Colonic mucosa (tissue), 4 donors: ENCODE measurements around the gene ITGB8. TPM values are rescaled to one million over a fixed set of nuclear protein-coding genes. Genes with fewer than 3 reads are reported as not detected.

ENCODE experiments used
- DNase-seq: peaks from one replicate; pipeline ENCODE4 v3.0.0-alpha.2; 2020
- H3K27ac ChIP-seq: fragments of 200-600 bp; one replicate; pipeline ENCODE4 v1.8.0; 2021
- H3K27me3 ChIP-seq: fragments of 200-600 bp; one replicate; pipeline ENCODE4 v1.8.0; 2021
- H3K36me3 ChIP-seq: fragments of 200-600 bp; one replicate; pipeline ENCODE4 v1.8.0; 2021
- H3K4me1 ChIP-seq: fragments of 200-600 bp; one replicate; pipeline ENCODE4 v1.8.0; 2021; ENCODE audit warnings: mild to moderate bottlenecking
- H3K4me3 ChIP-seq: fragments of 200-600 bp; one replicate; pipeline ENCODE4 v1.8.0; 2021
- H3K9ac ChIP-seq, 2 donors: one replicate each; pipeline ENCODE4 v1.7.0; 2013; ENCODE audit warnings: control low read depth in 2 of 2, low read depth in 2 of 2, low read length in 2 of 2
- H3K9me3 ChIP-seq: fragments of 200-600 bp; one replicate; pipeline ENCODE4 v1.8.0; 2021
- CTCF ChIP-seq: fragments of 200-600 bp; IDR thresholded peaks from one replicate; pipeline ENCODE4 v1.8.0; 2022; ENCODE audit warnings: antibody characterized with exemption, mild to moderate bottlenecking
- intact Hi-C: fragments of 100-400 bp; cut with DNase I; formaldehyde crosslinking; loops from one replicate; pipeline ENCODE4 v1.14.1; 2022
- total RNA-seq, 2 donors: library from RNA; stranded (reverse); fragmentation: NEBNext Ultra II Directional in 1 of 2; extraction: Animal tissue kit (Norgen Biotek cat#: 25700) in 1 of 2; gene quantifications; one replicate each; pipeline ENCODE4 v1.2.1, GENCODE V29; 2021
- donor health status: healthy.
- donor health status: DM: no; HTN: no; CAD: no.
- donor health status: DM: no; HTN: no; CAD: no.

The ITGB8 gene
- total RNA-seq, 2 donors from 2014 or later: 7.3 to 8.1 TPM

GRCh38 chr7:20449176-20449575, 118.5 kb downstream of the ITGB8 start:
- intact Hi-C loops: no loop called here
- Histone ChIP-seq H3K36me3 (no peaks in the 10 kb centered on the region), H3K4me3 (no peak overlapping the region), H3K4me1 (no peaks in the 10 kb centered on the region), H3K9me3 (no peaks in the 10 kb centered on the region), H3K9ac (no peak overlapping the region), H3K27me3 (no peaks in the 10 kb centered on the region), H3K27ac (no peak overlapping the region)
- DNase-seq: no peak
- TF ChIP-seq CTCF: no peak

DNA sequence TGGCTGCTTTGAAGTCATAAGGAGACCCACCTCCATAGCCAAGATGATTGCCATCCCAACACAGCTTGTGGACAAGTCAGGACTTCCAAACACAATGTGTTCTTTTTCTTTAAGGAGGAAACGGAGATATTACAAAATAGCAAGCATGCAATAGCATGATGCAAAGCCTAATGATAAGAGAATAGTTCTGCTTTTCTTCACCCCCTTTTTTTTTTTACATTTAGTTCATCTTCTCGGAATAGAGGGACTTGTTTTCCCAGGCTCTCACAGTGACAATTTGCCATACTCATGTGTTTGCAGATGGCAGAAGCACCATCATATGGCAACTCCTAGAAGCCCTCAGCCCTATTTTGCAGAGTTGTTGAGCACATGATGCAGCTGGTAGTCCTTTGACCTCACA, 119.8 kb downstream of the ITGB8 start:
- no peak overlapping the region for H3K4me3 ChIP-seq
- no peak overlapping the region for H3K9ac ChIP-seq
- intact Hi-C loops: no loop called here
- H3K36me3 ChIP-seq: no peaks in the 10 kb centered on the region
- no peaks in the 10 kb centered on the region for H3K27me3 ChIP-seq
- DNase-seq: no peak
- H3K4me1 ChIP-seq: no peaks in the 10 kb centered on the region
- TF ChIP-seq CTCF: no peak
- H3K27ac ChIP-seq: no peak overlapping the region
- no peaks in the 10 kb centered on the region for H3K9me3 ChIP-seq

- Histone ChIP-seq H3K27me3 (no peaks in the 10 kb centered on the region), H3K9me3 (no peaks in the 10 kb centered on the region), H3K4me1 (no peaks in the 10 kb centered on the region), H3K9ac (no peak overlapping the region), H3K27ac (no peak overlapping the region), H3K4me3 (no peak overlapping the region), H3K36me3 (no peaks in the 10 kb centered on the region)
- TF ChIP-seq CTCF: no peak
- intact Hi-C loops: no loop called here
- no peak for DNase-seq
Observed at GRCh38 chr7:20454202-20454601, 123.5 kb downstream of the ITGB8 start.

DNA sequence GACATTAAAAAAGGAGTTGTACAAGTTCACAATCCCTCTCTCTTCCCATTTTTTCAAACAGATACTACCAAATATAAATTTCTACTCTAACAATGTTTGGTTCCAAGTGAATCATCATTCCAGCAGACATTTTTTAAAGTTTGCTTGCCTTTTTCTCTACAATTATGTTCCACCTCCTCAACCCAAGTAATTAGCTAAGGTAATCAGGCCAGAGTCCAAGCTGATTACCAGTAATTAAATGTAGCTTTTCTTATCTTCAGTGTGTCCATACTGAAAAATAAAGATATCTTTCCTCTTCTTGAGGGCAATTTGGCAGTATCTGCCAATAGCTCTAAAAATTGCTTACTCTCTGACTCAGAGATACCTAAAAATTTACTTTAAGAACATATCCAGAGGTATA, 126.0 kb downstream of the ITGB8 start:
- Histone ChIP-seq H3K27me3 (no peaks in the 10 kb centered on the region), H3K4me3 (no peak overlapping the region), H3K4me1 (no peaks in the 10 kb centered on the region), H3K9ac (no peak overlapping the region), H3K36me3 (no peaks in the 10 kb centered on the region), H3K9me3 (no peaks in the 10 kb centered on the region), H3K27ac (no peak overlapping the region)
- intact Hi-C loops: no loop called here
- no peak for TF ChIP-seq CTCF
- no peak for DNase-seq

DNA sequence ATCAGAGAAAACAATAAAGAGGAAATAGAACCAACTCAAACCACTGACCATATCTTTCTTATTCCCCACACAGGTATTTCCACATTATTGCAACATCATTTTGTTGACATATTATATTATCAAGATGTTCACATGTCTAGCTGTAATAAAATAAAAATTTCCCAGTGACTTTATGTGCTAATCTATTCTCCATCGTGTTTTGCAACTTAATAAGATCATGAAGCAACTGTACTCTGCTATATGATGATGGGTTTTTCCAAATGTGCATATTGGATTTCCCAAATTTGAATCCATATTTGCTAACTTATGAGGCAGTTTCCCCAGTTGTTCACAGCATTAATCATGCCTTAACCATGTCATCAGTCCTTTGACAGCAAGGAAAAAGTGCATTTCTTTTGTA, 127.8 kb downstream of the ITGB8 start:
- Histone ChIP-seq H3K36me3 (no peaks in the 10 kb centered on the region), H3K27ac (no peak overlapping the region), H3K4me3 (no peak overlapping the region), H3K27me3 (no peaks in the 10 kb centered on the region), H3K9me3 (no peaks in the 10 kb centered on the region), H3K4me1 (no peaks in the 10 kb centered on the region), H3K9ac (no peak overlapping the region)
- DNase-seq: no peak
- intact Hi-C loops: no loop called here
- no peak for TF ChIP-seq CTCF

DNA sequence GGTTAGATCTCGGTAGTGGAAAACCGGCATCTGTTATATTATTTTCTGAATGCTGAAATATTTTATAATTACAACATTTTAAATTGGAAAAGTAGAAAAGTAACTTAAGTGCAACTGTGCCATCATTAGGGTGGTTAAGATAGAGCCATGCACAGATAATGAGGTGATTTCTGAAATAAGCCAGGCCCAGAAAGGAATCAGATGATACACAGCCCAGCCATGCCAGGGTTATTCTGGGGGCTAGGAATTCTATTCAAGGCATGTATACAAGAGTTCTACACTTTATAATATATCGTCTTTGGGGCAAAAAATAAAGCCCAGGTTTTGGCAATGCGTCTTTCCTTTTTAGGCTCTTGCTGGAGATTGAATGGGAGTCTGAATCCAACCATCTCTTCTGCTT, 128.7 kb downstream of the ITGB8 start:
- Histone ChIP-seq H3K4me1 (no peaks in the 10 kb centered on the region), H3K4me3 (no peak overlapping the region), H3K9me3 (no peaks in the 10 kb centered on the region), H3K27ac (no peak overlapping the region), H3K36me3 (no peaks in the 10 kb centered on the region), H3K9ac (no peak overlapping the region), H3K27me3 (no peaks in the 10 kb centered on the region)
- no peak for TF ChIP-seq CTCF
- intact Hi-C loops: no loop called here
- no peak for DNase-seq
